Glutamatergic neuron (in vitro differentiated cells): ENCODE results near the gene MAPK1. TPM values are rescaled to one million over a fixed set of nuclear protein-coding genes. Genes with fewer than 3 reads are reported as not detected.
"Not testable (repeated sequence)": the region's sequence is repeated elsewhere in the genome, so short reads cannot be mapped to it uniquely, and the experiment has no call there.

Experiments used
- DNase-seq: peaks from one replicate; pipeline ENCODE4 v3.0.0; 2022
- H3K27ac Mint-ChIP-seq: one replicate; pipeline ENCODE4 v1.8.0; 2020; ENCODE audit warnings: mild to moderate bottlenecking, mixed read lengths, inconsistent platforms; ENCODE audit not compliant: unreplicated experiment
- H3K27me3 Mint-ChIP-seq: one replicate; pipeline ENCODE4 v1.8.0; 2020; ENCODE audit warnings: mild to moderate bottlenecking, moderate library complexity, mixed read lengths, inconsistent platforms; ENCODE audit not compliant: unreplicated experiment
- H3K36me3 Mint-ChIP-seq: one replicate; pipeline ENCODE4 v1.8.0; 2020; ENCODE audit warnings: mild to moderate bottlenecking, mixed read lengths, inconsistent platforms; ENCODE audit not compliant: unreplicated experiment
- H3K4me1 Mint-ChIP-seq: one replicate; pipeline ENCODE4 v1.8.0; 2020; ENCODE audit warnings: mild to moderate bottlenecking, low read depth, mixed read lengths, inconsistent platforms; ENCODE audit not compliant: unreplicated experiment
- H3K4me3 Mint-ChIP-seq: one replicate; pipeline ENCODE4 v1.8.0; 2020; ENCODE audit warnings: mild to moderate bottlenecking, mixed read lengths, inconsistent platforms; ENCODE audit not compliant: unreplicated experiment
- H3K9me3 Mint-ChIP-seq: one replicate; pipeline ENCODE4 v1.8.0; 2020; ENCODE audit warnings: mild to moderate bottlenecking, moderate library complexity, mixed read lengths, inconsistent platforms; ENCODE audit not compliant: unreplicated experiment
- total RNA-seq: library from RNA; stranded (reverse); fragmentation: NEBNext Ultra II Directional; extraction: Animal tissue kit (Norgen Biotek cat#: 25700); gene quantifications from one replicate; pipeline ENCODE4 v1.2.1, GENCODE V29; 2021; ENCODE audit not compliant: unreplicated experiment
- TF ChIP-seq, protein P1 (sequence below): fragments of 200-600 bp; sonication (generic); IDR thresholded peaks from one replicate; pipeline ENCODE4 v1.5.0; 2021; ENCODE audit not compliant: partially characterized antibody, unreplicated experiment

Gene MAPK1
- total RNA-seq, 1 donor from 2014 or later = 148 TPM

DNA sequence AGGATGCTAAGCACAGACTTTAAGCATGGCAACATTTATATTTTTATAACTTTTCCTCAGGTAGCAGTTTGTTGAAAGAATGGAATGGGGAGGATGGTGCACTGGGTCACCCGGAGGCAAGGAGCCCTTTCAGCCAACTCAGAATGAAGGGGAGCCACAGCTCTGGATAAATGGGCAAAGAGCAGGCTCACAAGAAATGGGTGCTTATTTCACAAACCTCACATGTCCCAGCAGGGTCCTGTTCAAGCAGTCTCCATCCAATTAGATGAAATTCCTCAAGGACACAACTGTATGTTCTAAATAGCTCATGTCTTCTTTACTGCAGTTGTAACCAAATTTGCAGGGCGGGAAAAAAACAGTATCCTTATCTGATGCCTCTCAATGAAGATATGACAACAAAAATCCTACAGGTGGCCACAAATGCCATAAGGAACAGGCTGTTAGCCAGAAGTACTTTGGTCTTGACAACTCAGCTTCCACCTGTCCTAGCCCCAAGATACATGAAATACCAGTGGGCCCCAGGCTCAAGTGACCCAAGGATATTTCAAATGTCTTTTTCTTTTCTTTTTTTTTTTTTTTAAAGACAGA lies 48.2 kb downstream of the MAPK1 start:
- H3K36me3 Mint-ChIP-seq = no peaks in the 10 kb centered on the region
- H3K27ac Mint-ChIP-seq = no peak overlapping the region
- TF ChIP-seq, protein P1, sequence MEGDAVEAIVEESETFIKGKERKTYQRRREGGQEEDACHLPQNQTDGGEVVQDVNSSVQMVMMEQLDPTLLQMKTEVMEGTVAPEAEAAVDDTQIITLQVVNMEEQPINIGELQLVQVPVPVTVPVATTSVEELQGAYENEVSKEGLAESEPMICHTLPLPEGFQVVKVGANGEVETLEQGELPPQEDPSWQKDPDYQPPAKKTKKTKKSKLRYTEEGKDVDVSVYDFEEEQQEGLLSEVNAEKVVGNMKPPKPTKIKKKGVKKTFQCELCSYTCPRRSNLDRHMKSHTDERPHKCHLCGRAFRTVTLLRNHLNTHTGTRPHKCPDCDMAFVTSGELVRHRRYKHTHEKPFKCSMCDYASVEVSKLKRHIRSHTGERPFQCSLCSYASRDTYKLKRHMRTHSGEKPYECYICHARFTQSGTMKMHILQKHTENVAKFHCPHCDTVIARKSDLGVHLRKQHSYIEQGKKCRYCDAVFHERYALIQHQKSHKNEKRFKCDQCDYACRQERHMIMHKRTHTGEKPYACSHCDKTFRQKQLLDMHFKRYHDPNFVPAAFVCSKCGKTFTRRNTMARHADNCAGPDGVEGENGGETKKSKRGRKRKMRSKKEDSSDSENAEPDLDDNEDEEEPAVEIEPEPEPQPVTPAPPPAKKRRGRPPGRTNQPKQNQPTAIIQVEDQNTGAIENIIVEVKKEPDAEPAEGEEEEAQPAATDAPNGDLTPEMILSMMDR = no peak
- no peak for DNase-seq
- peaks cover 4% of the 10 kb centered on the region for H3K9me3 Mint-ChIP-seq
- peaks cover 7% of the 10 kb centered on the region for H3K27me3 Mint-ChIP-seq
- H3K4me1 Mint-ChIP-seq = peaks cover 17% of the 10 kb centered on the region
- H3K4me3 Mint-ChIP-seq = no peak overlapping the region

DNA sequence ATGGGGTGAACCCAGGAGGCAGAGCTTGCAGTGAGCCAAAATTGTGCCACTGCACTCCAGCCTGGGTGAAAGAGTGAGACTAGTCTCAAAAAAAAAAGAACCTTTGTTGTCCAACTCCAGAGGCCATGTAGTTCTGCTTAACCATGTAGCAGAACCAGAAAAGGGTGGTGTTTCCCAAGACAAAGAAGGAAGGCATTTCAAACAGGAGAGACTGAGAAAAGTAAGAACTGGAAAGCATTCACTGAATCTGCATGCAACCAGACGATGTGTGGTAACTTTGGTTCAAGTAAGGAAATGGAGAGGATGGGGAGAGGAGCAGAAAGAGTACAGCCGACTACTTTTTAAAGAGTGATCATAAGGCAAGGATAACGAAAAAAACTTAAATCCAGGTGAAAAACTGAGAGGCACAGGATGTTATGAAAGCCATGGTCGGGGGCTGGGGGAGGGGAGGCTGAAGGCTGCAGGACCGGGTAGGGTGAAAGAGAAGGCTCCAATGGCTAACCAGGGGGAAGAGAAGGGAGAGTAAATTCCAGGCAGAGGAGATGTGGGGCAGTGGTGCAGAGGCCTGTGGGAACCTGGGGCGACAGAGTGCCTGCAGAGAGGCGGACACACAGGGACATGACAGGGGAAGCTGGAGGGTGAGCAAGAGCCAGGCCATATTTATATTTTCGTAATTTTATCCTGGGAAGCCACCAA lies 48.8 kb downstream of the MAPK1 start:
- no peak for DNase-seq
- no peak overlapping the region for H3K27ac Mint-ChIP-seq
- no peaks in the 10 kb centered on the region for H3K36me3 Mint-ChIP-seq
- H3K27me3 Mint-ChIP-seq = peaks cover 7% of the 10 kb centered on the region
- TF ChIP-seq, protein P1 = no peak
- H3K9me3 Mint-ChIP-seq = peaks cover 4% of the 10 kb centered on the region
- no peak overlapping the region for H3K4me3 Mint-ChIP-seq
- peaks cover 17% of the 10 kb centered on the region for H3K4me1 Mint-ChIP-seq

DNA sequence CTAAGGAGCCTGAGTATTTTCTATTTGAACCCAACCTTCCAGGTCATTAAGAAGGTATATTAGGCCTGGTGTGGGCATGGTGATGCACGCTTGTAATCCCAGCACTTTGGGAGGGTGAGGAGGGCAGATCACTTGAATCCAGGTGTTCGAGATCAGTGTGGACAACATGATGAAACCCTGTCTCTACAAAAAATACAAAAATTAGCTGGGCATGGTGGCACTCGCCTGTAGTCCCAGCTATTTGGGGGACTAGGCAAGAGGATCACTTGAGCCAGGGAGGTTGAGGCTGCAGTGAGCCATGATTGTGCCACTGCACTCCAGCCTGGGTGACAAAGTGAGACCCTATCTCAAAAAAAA lies 50.0 kb downstream of the MAPK1 start:
- DNase-seq, H3K27ac Mint-ChIP-seq, H3K9me3 Mint-ChIP-seq, H3K4me3 Mint-ChIP-seq, H3K36me3 Mint-ChIP-seq, H3K27me3 Mint-ChIP-seq: not testable (repeated sequence)
- H3K4me1 Mint-ChIP-seq = peaks cover 14% of the 10 kb centered on the region

DNA sequence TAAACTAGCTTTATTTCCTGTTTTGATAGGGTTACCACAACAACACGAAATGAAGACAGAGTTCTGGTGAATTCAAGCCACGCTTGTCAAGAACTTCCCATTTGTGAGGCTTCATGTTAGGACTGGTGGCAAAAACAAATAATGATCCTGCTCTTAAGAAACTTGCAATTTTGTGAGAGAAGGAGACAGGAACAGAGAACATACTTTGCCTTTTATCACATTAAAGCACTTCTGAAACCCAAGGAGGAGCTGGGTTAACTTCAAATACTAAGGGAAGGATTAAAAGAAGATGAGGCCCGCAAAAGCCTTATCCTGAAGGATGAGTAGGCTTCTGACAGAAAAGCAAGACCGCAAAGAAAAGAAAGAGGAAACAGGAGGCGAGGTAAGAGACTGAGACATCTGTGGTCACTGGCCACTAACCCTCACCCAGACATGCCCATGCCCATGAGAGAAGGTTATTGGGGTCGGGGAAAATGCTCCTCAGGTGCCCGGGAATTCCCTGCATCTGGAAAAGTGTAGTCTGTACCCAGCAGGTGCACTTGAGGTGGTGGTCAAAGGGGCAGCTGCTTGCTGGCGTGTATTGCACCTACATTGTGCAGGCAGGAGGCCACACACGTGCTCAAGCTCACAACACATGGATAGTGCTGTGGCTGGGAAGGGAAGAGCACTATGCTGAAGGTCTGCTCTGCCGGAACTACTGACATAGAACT lies 50.5 kb downstream of the MAPK1 start:
- Mint-ChIP-seq H3K9me3 (peaks cover 4% of the 10 kb centered on the region), H3K36me3 (no peaks in the 10 kb centered on the region), H3K27ac (no peak overlapping the region), H3K4me3 (no peak overlapping the region), H3K27me3 (peaks cover 7% of the 10 kb centered on the region), H3K4me1 (peaks cover 14% of the 10 kb centered on the region)
- TF ChIP-seq, protein P1 = no peak
- DNase-seq = no peak

DNA sequence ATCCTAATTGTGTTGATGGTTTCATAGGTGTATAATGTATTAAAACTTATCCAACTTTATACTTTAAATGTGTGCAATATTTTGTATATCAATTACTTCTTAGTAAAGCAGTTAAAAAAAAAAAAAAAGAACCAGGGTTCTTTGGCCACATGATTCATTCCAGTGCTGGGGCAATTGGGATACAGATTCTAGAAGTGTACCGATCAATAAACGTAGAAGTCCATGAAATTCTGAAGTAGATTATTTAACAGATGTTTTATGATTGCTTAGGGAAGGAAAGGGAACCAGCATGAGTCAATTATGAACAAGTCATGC lies 51.0 kb downstream of the MAPK1 start:
- no peak for DNase-seq
- Mint-ChIP-seq H3K27me3 (peaks cover 7% of the 10 kb centered on the region), H3K36me3 (no peaks in the 10 kb centered on the region), H3K4me3 (no peak overlapping the region), H3K4me1 (peaks cover 14% of the 10 kb centered on the region), H3K9me3 (peaks cover 4% of the 10 kb centered on the region), H3K27ac (no peak overlapping the region)
- TF ChIP-seq, protein P1 = no peak
